Left colon (tissue), 2 donors: Measurements from ENCODE around the gene SEL1L. TPM values are rescaled to one million over a fixed set of nuclear protein-coding genes. Genes with fewer than 3 reads are reported as not detected.
A peak's percentile ranks its signal among the peaks of the same experiment; 100 is the strongest.
"Not testable (repeated sequence)": the region's sequence is repeated elsewhere in the genome, so short reads cannot be mapped to it uniquely, and the experiment has no call there.

Source experiments
- ATAC-seq: fragments of 200-7000 bp; cut with Tn5 transposase; one replicate; pipeline ENCODE4 v1.9.1; 2020; ENCODE audit warnings: mild to moderate bottlenecking, moderate library complexity
- DNase-seq, 2 donors: peaks; one replicate each; pipeline ENCODE4 v3.0.0-alpha.2; 2020
- intact Hi-C, 2 donors: fragments of 100-400 bp; cut with DNase I in 1 of 2; cut with micrococcal nuclease in 1 of 2; formaldehyde crosslinking; loops; one replicate each; pipeline versions ENCODE4 v1.11.2 to v1.14.0; 2022; cut with DNase I, micrococcal nuclease
- total RNA-seq, 2 donors: library from RNA; stranded (reverse); fragmentation: NEBNext Ultra II Directional; extraction: Animal tissue kit (Norgen Biotek cat#: 25700); gene quantifications; one replicate each; pipeline ENCODE4 v1.2.1, GENCODE V29; 2021
- donor health status: DM: no; HTN: no; CAD: no.
- donor health status: DM: yes; HTN: yes; CAD: no.

Gene SEL1L
- total RNA-seq, 2 donors from 2014 or later: 97.6 to 111 TPM

DNA sequence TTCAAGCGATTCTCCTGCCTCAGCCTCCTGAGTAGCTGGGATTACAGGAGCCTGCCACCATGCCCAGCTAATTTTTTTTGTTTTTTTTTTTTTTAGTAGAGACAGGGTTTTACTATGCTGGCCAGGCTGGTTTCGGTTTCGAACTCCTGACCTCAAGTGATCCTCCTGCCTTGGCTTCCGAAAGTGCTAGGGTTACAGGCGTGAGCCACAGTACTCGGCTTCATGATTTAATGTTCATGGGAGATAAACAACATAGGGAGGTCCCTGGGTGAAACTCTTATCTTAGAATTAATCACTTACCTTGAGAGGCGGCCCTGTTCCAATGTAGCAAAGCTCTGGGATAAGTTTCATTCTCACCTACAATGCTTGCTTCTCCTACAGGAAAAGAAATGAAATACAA lies 48.3 kb downstream of the SEL1L start:
- intact Hi-C loops: no loop called here
- ATAC-seq (no peak), DNase-seq (no peak)

DNA sequence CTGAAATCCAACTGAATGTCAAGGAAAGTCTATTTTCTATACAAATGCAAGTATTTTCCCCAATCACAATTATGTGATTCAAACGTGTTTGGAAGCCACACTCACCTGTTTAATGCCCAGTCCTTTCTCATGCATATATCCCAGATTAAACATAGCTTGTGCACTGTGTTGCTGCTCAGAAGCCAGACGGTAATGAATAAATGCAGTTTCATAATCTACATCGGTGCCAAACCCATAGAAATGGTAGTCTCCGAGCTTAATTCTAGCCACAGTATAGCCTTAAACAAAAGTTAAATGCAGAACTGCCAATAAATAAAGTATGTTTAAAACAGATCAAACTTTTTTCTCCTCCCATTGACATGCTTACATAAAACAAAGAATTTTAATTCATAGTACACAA lies 49.5 kb downstream of the SEL1L start:
- ATAC-seq (no peak), DNase-seq (no peak)
- intact Hi-C loops: no loop called here

DNA sequence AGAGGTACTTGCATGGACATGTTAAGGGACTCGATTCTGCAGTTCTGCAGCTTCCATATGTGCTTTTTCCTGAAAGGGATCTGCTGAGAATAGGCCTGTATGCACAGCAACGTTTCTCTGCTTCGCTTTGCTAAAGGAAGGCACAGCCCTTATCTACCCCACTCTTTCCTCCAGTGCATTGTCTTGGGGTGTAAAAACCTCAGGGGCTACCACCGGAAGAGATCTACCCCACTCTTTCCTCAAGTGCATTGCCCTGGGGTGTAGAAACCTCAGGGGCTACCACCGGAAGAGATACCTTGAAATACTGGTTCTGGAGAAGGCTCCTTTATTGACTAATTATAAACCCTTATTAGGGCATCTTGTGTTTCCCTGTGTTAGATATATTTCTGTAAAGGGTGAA lies 52.9 kb downstream of the SEL1L start:
- intact Hi-C loops: no loop called here
- ATAC-seq (no peak), DNase-seq (no peak)

DNA sequence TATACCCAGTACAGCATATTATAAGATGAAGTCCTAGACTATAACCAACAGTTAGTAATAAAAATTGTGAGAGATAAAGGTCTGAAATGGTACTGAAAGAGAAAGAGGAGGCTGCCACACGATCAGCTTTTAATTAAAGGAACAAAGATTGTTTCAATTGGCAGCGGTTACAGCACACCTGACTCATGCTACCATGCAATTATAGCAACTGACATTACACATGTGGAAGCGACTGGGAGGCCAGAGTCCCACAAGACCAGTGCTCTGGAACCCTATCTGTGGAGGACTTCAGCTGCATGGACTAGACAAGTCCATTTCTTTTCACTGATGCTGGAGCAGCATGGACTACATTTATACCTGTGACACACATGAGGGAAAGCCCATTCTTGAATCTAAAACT lies 55.2 kb downstream of the SEL1L start:
- ATAC-seq (no peak), DNase-seq (no peak)
- intact Hi-C loops: no loop called here

DNA sequence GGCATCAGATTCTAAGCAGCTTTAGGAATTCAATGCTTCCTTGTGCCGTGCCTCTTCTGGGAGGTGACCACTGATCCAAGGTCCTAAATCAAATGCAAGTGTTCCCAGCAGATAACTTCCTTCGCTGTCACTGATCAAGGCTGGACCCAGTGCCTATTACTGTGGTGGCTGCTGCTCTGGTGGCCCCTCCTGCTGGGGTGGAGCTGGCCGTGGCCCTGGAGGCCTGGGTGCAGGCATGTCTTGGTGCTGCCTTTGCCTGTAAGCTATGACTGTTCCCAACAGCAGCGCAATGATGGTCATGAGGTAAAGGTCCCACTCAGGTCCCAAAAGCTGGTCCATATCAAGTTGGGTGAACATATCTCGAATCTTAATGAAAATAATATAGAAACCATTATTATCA lies 56.8 kb downstream of the SEL1L start:
- intact Hi-C loops: no loop called here
- ATAC-seq: no peak
- no peak for DNase-seq

DNA sequence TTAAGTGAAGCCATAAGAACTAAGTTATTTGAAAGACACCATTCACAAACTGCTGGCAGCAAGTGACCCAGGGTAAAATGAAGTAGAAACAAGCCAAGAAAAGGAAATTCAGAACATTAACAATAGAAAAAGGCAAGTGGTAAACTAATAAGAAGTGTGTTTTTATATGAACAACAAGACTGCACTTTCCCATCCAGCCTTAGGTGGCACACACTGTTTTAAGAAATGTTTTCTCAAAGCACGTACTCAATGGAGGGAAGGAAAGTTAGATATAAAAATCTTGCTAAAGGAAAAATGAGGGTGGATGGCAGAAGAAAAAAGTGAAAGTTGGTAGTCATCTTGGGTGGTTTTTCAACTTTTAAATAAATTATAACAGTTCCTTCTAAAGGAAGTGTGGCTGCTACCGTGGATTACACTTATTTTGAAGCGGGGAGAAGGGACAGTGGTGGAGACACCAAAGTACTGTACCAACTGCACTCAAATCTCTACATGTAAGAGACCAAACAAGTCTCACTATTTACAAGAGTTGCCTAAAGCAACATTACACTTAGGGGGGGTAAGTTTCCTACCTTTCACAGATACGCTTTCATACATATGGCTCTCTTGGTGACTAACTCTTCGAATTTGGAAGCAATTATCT lies 58.8 kb downstream of the SEL1L start:
- no peak for DNase-seq
- no peak for ATAC-seq
- intact Hi-C loops: no loop called here

DNA sequence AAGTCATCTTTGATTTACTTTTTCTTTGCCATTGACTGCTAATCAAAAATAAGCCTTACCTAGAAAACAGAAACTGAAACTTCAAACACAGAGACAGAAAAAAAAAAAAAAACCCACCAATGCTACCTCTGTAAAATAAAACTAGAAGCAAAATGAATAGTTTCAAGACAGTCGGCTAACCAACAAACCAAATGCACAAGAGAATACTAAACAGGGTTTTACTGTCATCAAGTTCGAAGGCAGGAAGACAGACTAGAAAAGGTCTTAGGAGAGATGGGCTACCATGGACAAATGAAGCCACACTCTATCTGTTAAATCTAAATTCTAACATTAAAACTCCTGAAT lies 59.5 kb downstream of the SEL1L start:
- DNase-seq (no peak), ATAC-seq (no peak)
- intact Hi-C loops: no loop called here

DNA sequence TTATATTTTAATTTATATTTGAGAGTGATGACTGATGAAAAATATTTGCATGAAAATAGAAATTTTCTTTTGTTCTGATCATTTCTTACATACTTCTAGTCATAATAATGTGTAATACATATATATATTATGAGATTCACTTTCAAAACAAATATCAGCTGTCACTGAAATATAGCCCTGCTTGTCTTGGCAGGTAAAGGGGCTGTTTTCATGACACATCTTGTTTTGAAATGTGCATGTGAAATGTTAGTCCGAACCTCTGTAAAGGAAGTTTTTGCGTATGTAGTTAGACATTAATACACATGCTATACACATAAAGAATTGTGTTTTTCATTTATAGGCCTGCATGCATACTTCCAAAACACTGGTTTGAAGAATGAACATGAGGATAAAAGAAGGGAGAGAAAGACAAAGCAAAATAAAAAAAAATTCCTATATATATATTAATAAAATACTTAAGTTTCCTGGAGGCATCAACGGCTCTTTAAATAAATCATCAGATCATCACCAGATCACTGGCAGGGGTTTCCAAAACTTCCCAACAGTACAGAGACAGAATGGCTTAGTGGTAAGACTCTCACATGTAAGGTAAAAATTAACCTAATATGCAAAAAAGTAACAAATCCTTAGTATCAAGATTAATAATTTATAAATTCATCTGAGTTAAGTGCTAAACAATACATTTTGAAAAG lies 60.1 kb downstream of the SEL1L start:
- ATAC-seq: no peak
- no peak for DNase-seq
- intact Hi-C loops: no loop called here

DNA sequence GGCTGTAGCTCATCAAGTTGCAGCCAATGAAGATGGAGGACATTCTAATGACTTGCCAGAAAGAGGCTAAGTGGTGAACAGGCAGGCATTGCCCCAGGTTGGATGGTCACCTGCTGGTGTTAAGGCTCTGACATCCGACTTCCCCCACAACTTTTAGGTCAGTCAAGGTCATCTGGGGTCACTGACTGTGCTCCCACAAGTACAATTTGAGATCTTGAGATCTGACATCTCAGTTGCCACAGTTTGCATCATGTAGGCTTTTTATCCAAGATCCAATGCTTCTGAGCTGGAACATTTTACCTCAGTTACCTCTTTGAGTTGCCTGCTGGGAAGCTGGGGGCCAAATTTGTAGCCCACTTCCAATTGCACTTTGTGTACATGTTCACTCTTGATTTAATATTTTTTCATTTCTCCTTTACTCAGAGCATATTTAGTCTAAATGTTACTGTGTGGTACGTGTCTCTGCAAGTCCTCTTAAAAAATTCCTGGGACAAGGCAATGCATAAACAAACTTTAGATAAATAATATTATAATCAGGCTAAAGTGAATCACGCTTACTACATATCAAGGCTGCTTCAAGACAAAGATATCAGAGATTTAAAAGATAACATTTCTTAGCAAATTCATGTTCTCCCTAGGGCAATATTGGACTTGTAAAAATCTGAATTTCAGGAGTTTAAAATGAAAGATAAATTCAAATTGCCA lies 61.4 kb downstream of the SEL1L start:
- no peak for DNase-seq
- intact Hi-C loops: no loop called here
- no peak for ATAC-seq

DNA sequence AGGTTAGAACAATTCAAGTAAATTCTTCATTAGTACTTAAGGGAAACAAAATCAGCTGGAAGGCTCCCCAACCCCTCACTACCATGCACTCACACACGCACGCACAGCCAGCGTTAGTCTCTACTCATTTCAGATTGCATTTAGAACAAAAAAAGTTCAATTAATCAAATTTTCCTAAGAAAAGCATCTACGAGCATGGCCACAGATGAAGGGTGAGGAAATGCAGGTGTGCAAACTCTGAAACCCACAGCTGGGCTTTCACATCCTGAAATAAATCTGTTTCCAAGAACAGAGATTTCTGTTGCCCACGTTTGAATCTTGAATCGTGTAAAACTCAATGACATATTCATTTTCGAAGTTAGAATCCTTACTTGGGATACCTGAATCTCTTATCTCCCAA lies 62.6 kb downstream of the SEL1L start:
- ATAC-seq: no peak
- no peak for DNase-seq
- intact Hi-C loops: no loop called here

DNA sequence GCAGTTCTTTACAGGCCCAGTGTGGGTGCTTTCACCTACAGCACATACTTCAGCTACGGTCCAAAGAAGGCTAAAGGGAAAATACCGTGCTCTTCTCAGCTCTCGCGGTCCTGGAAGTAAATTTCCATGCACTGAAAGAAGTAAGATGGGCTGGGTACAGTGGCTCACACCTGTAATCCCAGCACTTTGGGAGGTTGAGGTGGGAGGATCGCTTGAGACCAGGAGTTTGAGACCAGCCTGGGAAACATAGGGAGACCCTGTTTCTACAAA lies 63.2 kb downstream of the SEL1L start:
- ATAC-seq, intact Hi-C loops, DNase-seq: not testable (repeated sequence)

DNA sequence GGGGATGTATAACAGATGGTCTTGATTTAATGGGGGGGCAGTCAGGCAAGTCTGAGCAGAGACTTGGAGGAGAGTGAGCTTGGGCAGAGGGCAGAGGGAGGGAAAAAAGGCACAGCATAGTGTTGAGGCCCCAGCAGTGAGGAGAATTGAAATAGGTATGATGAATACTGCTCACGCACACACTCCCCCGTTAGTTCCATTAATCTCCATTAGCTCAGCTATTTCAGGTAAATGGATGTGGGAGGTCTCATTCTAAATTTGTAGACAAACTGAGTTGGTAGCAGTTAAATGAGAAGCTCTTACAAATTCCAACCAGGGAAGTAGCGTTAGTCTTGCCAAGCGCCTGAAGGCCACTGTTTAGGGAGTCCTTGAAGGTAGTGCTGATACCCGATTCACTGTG lies 66.8 kb downstream of the SEL1L start:
- no peak for DNase-seq
- ATAC-seq: no peak
- intact Hi-C loops: no loop called here

DNA sequence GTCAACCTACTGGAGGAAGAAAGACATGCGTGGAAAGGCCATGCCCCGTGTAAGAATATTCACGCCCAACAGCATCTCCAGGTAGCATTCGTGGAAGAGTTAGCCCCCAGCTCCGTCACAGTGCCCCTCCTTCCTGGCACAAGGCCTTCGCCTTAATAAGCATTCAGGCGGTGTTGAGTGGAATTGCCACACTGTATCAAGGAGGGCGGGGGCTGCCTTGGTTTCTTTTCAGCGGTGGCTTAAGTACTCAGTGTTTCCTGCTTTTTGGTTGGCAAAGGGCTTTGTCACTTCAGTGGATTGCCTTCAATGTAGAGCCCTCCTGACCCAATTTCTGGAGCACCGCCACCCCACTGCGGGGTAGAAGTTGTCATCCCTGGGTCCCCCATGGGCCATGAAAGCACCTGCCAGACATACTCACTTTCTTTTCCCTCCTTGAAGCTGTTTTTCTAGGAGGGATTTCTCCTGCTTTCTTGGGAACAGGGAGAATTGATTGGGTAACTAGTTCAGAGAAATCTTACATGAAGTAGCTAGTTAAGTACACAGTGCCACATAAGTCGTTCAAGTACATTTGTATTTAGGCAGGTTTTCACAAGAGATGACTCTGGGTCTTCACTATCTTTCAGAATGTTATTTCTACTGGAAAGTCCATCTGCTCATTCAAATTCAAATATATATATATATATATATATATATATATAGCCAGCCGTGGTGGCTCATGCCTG lies 68.0 kb downstream of the SEL1L start:
- ATAC-seq (no peak), DNase-seq (no peak)
- intact Hi-C loops: no loop called here

DNA sequence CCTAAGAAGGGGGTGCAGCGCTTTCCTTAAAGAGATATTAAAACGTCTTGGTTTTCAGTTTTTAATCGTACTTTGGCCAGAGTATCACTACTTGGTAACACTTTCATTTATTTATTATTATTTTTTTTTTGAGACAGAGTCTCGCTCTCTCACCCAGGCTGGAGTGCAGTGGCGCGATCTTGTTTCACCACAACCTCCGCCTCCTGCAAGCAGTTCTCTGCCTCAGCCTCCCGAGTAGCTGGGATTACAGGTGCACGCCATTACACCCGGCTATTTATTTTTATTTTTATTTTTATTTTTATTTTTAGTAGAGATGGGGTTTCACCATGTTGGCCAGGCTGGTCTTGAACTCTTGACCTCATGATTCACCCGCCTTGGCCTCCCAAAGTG lies 68.7 kb downstream of the SEL1L start:
- ATAC-seq, DNase-seq, intact Hi-C loops: not testable (repeated sequence)

DNA sequence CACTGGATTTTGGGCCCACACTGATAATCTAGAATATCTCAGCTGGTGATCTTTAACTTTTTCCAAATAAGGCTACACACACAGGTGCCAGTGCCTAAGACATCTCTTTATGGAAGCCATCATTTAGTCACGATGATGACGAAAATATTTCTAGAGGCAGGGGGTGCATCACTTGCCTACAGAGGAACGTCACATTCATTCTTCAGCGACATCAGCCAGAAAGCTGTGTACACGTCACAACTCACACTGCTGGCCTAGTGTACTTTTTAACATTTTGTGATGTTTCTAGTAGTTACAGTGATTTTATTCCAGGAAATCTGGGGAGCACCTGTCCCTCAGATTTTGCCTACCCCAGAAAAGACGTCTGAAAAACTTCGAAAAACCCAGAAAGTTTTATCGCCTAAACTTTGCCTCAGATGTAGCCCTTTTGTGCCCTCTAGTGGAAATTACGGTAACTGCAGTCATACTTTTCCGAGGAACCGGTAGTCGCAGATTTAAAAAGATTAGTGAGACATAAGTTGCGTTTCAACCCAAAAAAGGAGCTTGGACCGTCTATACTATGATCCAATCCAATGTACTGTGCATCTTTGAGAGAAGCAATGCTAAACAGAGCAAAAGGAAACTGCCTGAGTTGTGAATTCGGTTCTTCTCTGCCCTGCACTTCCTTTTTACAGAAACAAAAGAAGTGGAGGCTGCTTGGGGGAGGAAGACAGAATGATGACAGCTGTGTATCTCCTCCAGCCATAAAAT lies 69.2 kb downstream of the SEL1L start:
- DNase-seq (peak in 1 of 2 donors; percentile 33), ATAC-seq (peak; percentile 74)
- intact Hi-C loops: no loop called here

DNA sequence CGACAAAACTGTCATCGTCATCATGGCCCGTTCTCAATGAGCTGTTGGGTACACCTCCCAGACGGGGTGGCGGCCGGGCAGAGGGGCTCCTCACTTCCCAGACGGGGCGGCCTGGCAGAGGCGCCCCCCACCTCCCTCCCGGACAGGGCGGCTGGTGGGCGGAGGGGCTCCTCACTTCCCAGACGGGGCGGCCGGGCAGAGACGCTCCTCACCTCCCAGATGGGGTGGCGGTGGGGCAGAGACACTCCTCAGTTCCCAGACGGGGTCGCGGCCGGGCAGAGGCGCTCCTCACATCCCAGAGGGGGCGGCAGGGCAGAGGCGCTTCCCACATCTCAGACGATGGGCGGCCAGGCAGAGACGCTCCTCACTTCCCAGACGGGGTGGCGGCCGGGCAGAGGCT lies 71.3 kb downstream of the SEL1L start:
- ATAC-seq, DNase-seq, intact Hi-C loops: not testable (repeated sequence)

DNA sequence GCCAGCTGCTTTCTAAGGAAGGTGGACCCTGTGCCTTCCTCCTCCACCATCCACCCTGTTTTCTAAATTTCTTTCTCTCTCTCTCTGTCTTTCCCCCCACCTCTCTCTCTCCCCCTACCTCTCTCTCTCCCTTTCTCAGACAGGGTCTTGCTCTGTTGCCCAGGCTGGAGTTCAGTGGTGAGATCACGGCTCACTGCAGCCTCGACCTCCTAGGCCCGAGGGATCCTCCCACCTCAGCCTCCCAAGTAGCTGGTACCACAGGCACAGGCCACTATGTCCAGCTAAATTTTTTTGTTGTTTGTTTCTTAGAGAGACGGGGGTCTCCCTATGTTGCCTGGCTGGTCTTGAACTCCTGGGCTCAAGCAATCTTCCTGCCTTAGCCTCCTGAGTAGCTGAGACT lies 73.7 kb downstream of the SEL1L start:
- intact Hi-C loops: loop anchor here in 1 of 2 donors (10.0 kb wide), 1 partner anchor 195 kb away; no protein-coding TSS in a partner anchor
- no peak for DNase-seq
- no peak for ATAC-seq

DNA sequence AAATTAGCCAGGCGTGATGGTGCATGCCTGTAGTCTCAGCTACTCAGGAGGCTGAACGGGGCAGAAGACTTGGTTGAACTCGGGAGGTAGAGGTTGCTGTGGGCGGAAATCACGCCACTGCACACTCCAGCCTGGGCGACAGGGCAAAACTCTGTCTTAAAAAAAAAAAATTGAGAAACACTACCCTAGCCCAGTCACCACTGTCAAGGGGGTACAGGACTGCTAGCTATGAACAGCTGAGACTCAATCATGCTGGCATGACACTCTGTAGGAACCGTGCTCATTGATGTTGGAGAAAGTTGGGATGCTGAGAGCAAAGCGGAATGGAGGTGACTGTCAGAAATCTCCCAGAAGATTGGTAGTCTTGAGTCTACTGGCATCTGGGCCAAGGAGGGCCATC lies 75.3 kb downstream of the SEL1L start:
- intact Hi-C loops: loop anchor here in 1 of 2 donors (10.0 kb wide), 1 partner anchor 194 kb away; no protein-coding TSS in a partner anchor
- DNase-seq: no peak
- ATAC-seq: no peak

DNA sequence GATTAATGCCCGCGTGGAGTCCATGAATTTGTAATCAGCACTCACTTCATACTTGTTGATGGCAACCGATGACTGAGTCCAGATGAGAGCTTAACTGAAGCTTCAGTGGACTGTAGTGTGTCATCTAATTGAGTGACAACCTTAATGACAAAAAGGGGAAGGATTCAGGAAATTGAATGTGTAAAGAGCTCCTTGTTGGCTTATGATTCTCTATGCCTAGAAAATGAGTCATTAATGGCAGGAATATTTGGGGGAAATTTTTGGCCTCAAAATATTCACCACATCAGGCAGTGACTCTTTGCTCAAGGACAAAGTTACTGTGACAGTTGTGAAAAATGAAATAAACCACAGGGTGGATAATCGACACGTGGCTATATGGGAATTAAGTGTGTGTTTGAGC lies 78.3 kb downstream of the SEL1L start:
- intact Hi-C loops: loop anchor here in 1 of 2 donors (10.0 kb wide), 1 partner anchor 191 kb away; no protein-coding TSS in a partner anchor
- no peak for ATAC-seq
- DNase-seq: no peak
